NCI-H345 (cell line): ENCODE measurements around the gene MBNL2.

Experiments
- DNase-seq: peaks from one replicate; lab custom pipeline; 2025; lab: John Stamatoyannopoulos, UW

The MBNL2 gene

DNA sequence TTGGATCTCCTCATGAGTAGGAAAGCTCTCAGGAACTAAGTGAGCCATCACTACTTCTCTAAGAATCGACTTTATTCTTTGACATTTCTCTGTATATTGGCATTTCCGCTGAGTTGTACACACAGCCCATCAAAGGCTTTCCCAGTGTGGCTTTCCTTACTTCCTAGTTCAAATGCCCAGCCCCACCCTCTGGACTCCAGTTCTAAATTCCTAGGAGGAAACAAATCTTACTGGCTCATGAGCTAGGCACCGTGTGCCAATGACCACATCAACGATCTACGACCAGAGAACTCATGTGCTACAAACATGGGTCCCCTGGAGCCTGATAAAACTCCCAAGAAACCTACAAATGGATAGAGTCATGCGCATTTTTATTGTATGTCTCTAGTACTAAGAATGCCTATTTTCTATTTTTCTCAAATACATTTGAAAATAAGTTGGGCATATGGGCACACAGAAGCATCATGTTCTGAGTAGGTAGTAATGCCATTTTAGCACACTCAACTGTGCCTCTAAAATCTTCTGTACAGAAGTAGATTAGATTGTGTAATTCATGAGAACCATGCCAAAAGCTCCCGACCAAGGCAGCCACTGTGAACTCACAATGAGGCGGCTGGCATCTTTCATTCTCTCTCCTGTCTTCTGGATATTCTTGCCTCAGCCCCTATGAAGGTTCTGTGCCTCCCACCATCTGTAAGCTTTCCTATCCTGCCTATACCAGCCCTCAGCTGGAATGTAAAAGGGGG is 201.3 kb downstream of the MBNL2 start:
- no peak for DNase-seq

DNA sequence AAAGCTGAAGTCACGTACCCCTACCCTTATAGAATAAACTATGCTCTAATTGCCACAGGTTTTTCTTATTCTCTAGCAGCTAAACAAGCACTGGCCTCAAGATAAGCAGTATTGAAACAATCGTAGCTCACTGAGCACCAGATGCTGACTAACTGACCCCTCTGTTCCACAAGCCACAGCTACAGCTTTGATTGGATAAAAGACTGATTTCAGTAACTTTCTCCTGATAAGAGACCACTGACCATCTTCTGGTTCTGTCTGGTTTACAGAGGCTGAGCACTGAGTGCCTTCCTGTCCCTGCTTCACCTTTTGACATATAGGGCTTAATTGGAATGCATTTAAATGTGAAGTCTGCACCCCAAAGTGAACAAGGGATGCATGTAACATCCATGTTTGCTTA is 203.5 kb downstream of the MBNL2 start:
- no peak for DNase-seq

DNA sequence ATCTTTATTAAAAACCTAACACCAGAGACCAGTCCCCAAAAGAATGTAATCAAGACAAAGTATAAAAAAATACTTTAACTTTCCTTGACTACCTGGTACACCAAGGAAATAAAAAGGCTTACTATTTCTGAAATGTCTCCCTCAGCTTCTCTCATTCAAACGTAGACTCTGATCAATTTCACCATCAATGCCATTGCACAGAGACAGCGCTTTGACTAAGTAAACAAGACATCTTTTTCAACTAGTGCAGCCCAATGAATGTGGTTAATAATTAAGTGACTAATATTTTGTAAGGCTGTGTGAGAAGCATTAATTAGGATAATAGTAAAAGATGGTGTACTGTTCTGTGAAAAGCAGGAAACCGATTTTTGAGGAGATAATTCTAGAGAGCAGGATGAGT is 204.6 kb downstream of the MBNL2 start:
- DNase-seq, result no peak

DNA sequence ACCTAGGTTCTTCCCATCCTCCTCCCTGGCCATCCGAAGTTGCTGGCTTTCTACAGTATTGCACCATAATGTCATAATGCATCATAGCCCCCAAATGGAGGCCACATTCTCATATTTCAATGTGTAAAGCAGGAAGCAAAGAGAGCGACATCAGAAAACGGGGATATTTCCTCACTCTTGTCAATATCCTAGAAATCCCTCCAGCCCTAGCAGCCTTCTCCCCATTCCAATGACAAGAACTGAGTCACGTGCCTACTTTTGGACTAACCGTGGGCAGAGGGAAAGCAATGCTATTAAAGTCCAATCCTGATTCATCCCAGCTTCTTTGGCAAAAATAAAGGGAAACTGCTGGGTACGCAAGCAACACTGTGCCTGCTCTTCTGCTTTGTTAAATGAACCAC is 207.5 kb downstream of the MBNL2 start:
- no peak for DNase-seq

DNA sequence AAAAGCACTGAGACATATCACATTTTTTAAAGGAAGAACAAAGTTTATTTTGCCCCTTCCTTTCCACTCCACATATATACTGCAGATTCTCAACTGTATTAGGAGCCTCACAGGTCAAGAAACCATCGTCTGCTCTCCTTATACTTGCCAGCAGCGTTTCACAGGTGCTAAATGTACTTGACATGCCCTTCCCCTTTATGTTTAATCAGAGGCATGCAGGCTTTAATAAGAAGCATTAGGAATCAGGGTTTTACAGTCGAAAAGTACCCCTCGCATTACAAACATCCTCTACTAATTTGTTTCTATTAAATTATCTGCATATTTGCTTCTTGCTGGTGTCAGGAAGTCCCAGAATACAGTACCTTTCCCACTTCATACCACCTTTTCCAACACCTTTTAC is 208.2 kb downstream of the MBNL2 start:
- DNase-seq, result peak; percentile 3

DNA sequence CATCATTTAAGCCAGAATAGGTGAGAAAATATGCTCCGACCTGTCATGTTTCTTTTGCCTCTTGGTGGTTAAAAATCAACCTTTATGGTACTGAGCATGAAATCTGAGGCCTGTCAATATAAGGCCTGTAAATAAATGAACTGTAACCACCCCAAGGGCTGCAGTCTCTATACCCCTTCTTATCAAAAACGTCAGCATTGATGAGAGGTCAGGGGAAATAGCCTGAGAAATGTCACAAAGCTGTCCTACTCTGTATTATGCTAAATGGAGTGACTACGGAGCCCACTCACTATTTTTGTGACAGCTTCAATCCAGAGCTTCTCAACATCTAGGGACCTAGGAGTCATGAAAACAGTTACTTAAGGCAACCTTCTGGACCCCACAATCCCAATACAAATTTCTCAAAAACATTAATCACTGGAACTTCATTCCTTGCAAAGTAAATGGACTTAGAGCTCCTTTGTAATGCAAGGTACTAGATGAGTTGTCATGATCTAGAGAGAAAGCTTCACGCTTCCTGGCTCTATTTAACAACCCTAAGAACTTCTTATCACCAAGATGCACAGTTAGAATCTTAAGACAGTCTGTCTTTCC is 209.1 kb downstream of the MBNL2 start:
- DNase-seq, result no peak

DNA sequence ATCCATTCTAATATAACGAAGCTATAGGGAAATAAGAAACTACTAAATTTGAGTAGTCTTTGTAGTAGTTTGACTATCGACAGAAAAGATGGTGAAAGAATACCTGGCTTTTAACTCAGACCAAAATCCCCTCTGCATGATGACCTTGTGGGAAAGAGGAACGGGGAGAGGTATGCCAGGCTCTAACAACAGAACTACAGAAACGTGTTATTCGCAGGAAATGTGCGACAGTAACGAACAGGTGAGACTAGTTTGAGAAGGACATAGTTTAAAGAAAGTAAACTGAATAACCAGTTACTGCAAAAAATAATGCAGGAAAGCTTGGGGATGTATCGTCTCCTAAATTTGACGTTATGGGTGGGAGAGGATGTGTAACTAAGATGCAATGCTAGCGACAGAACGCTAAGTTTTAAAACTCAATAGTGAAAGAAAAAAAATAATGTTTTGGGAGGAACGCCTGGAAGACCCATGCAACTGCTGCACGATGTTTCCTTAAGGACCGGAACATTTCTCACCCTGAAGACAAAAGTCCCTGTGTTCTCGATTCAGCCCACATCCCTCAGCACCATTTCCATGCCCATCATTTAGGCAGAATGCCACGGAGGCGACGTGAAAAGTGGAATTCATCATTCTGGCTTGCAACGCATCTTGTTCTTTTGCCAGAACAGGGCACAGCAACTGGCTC is 210.2 kb downstream of the MBNL2 start:
- DNase-seq, result no peak

DNA sequence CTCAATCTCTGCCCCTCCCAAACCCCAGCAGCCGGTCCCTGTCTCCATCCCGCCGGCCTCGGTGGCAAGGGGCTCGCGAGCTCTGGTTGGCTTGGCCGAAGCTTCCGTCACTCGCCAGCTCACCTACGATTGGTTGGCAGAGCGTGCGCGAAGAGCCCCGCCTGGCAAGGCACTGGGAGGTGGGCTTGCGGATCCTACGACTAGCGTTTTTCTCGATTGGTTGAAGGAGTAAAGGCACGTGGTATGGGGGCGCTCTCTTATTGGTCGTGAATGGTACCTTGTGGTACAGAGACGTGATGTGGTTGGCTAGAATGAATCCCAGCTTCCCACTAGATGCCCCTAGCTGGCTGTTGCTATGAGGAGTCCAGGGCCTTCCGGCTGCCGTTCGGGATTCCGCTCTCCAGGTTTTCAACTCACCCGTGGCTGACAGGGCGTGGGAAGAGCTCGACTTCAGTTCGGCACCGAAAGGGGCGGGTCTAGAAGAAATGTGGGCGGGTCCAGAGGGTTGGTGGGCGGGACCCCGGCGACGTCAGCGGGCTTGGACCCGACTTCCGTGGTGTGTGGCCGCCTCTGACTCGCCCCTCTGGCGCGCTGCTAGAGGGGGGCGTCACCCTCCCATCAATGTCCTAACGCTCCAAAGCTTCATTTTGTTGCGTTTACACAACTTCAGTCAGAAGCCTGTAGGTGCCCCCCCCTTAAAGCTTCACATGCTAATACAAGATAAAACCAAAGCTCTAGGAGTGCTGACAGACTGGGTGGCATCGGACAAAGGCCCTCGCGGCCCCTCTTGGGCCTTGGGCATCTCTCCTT is 211.0 kb downstream of the MBNL2 start:
- DNase-seq, result peak; percentile 100

DNA sequence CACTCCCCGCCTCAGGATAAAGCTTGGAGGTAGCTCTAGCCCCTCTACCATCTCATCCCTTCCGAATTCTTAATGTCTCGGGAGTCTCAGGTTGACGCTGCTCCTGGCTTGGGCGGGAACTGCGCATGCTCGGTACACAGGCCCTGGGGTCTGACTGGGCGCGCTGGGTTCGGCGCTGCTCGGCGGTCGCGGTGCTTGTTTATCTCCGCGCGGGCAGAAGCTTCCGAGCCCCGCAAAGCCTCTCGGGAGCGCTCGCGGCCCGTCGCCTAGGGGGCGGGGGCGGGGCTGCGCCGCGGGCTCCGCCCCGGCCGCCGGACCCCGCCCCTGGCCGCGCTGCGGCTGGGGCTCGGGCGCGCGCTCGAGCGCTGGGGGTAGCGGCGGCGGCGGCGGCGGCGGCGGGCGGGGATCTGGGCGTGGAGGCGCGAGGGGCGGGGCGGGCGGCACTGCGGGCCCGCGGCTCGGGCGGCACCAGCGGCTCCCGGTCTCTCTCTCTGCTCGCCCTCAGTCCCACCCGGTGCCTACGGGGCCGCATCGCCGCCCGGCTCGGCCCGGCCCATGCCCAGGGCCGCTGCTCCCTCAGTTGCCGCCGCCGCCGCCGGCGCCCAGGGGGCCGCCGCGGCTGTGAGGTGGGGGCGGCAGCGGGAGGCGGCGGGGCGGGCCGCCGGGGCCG is 211.7 kb downstream of the MBNL2 start, which contains the start of gene RAP2A:
RAP2A (plus strand) TSS at position 443 of the 670 bp plus-strand sequence. CDS start 302 bp downstream, outside the sequence.
- DNase-seq, result peak; percentile 92

DNA sequence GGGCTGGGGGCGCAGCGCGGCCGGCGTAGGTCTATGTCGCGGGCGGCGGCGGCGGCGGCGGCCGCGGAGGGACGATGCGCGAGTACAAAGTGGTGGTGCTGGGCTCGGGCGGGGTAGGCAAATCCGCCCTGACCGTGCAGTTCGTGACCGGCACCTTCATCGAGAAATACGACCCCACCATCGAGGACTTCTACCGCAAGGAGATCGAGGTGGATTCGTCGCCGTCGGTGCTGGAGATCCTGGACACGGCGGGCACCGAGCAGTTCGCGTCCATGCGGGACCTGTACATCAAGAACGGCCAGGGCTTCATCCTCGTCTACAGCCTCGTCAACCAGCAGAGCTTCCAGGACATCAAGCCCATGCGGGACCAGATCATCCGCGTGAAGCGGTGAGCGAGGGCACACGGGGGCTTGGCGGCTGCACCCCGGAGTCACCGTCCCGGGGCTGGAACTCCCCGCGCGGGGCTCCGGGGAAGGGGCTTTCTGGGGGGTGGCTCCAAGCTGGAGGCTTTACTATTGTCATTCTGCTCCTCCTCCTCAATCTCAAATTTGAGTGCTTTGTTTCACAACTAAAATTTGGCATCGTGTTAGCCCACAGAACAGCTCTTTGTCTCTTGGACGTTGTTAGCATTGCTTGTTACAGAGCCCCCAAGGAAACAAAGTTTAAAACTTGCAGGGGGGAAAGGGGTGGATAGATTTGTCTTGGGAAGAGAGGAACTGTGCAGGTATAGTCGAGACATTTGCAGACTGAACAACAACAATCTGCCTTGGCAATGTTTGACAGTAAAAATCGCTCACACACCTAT is 212.5 kb downstream of the MBNL2 start:
- peak; percentile 67 for DNase-seq

DNA sequence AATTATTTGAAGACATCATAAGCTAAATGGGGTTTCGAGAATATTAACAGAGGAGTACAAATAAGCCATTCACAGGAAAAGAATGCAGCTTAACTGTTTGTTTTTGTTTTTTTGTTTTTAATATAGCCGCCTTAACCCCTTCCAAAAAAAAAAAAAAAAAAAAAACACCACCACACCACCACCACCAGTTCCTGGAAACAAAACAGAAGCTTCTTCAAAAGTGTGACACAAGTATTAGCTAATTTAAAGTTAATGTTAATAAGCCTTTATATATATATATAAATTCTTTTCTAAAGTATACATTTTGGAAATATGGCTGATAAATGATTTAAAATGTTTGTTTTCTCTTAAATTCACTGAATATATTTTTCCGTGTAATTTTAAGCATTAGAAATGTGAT is 213.2 kb downstream of the MBNL2 start:
- DNase-seq, result no peak

DNA sequence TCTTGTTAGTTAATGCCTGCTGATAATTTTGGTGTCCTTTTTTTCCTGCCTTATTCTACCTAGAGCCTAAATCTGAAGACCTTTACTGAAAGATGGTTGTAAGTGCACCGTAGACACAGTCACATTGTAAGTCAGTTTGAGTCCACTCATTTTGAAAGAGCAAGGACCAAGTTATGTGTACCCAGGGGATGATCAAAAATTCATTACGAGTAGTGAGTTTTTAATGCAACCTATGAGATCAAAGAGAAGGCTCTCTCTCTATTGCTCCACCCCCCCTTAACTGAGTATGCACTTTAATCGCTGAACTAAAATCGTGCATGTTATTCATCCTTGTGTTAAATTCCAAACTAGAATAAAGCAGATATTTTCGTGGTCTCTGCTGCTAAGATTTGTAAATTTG is 213.7 kb downstream of the MBNL2 start:
- no peak for DNase-seq

DNA sequence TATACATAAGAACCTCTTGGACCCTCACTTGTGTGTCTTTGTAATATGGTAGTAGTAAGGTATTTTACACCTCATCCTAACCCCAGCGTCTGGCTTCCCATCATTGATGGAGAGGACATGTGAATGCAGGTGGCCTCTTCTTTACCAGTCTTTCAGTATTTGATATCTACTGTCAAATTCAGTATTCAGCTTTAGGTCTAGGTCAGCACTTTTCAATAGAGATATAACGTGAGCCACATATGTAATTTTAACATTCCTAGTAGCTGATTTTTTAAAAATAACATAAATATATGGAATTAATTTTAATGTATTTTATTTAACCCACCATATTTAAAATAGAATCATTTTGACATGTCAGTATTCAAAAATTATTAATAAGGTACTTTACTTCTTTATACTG is 214.7 kb downstream of the MBNL2 start:
- DNase-seq, result no peak

DNA sequence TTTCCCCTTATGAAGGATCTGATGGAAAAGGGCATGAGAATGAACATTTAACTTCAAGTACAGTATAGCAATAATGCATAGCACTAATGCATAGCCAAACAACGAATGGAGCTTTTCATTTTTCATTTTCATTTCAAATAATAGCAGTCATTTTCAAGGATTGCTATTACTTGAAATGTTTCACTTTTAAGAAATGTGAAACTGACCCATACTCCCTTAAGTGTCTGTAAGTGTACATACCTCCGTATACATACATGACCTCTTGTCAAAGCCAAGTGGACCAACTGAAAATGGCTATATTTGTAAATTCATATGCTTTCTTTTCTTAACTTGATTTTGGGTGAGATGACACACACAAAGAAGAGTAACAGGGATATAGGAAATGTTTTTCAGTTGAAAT is 215.6 kb downstream of the MBNL2 start:
- no peak for DNase-seq

DNA sequence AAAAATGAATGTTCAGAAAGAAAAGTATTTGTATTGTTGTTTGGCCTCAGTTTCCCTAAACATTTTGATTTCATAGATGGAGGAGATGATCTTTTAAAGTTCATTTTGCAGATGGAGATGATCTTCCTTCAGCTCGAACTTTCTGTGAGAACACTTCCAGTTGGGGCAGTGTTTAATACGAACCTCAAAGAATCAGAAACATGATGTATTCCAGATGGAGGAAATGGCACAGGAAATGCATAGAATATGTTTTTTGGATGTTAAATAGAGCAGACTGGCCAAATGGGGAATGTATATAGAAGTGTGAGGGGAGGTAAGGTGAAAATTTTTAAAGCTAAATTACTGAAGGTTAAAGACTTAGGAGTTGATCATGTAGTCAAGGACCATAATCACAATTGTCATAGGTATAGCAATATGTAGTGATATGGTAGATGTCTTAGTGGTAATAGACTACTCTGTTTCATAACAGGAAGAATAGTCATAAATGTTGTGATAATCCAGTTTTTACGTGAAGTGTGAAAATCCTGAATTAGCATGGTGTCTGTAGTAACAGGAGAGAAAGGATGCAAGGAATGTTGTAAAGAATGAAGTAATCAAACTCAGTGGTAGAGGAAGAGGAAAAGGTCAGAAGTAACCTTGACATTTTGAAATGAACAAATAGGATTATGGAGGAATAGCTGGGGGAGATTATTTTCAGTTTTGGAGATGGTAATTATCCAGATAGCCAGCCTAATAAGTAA is 216.9 kb downstream of the MBNL2 start:
- DNase-seq, result no peak

DNA sequence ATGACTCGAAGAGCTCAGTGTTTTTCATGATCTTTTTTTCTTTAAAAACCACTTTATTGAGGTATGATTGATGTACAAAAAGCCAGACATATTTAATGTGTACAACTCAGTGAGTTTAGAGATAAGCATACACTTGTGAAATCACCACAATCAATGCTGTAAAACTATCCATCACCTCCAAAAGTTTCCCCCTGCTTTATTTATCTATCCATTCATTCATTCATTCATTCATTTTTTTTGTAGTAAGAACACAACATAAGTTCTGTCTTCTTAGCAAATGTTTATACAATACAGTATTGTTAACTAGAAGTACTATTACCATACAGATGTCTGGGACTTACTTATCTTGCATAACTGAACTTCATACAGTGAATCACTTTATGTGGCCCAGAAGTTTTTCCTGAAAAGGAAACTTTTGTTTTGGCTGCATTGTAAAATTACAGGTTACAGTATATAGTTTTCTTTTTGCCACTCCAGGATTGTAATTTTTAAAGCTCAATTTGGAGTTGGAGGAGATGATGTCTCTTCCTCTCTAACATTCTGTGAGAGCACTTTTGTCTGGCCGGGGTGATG is 218.6 kb downstream of the MBNL2 start:
- no peak for DNase-seq

DNA sequence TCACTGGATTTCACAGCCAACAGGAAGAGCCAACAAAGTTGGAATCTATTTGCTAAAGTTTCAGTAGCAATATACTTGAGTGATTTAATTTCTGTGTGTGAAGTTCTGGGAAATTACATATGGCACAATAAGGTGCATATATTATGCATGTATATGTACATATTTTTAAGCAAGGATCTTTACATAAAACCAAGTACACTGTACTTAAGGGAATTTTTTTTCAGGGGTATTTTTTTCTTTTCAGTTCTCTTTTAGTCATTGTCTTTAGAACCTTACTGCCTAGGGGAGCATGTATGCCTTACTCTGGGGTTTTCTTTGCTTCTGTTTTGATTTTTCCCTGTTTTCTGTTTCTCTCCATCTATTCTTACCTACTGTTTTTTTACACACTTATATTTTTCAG is 219.2 kb downstream of the MBNL2 start:
- DNase-seq, result no peak
